ENCODE measurements around the gene SLC25A47.

- TF ChIP-seq CTCF (IDR thresholded peaks at IDR 0.05) (no peak), POLR2AphosphoS5 (IDR thresholded peaks at IDR 0.05) (no peak), POLR2A (IDR thresholded peaks at IDR 0.05) (no peak)
These were observed 49.4 kb downstream of the SLC25A47 start for GRCh38 chr14:100372357-100373048.

All from stomach (tissue), 4 donors.